CD4-positive, CD25-positive, alpha-beta regulatory T cell (primary cell): ENCODE measurements around the gene KCNN4. TPM values are rescaled to one million over a fixed set of nuclear protein-coding genes. Genes with fewer than 3 reads are reported as not detected.

ENCODE experiments used
- ATAC-seq, 2 donors: fragments of 150-1000 bp; cut with Tn5 transposase; one replicate each; pipeline ENCODE4 v1.10.0; 2021; ENCODE audit warnings: low read depth in 2 of 2, moderate number of reproducible peaks in 2 of 2, moderate library complexity in 1 of 2
- DNase-seq, 3 donors: peaks; one replicate each; pipeline versions ENCODE4 v3.0.0 to v3.0.0-alpha.2; 2012 to 2022; ENCODE audit warnings: mixed read lengths in 1 of 3
- H3K27ac ChIP-seq: one replicate; pipeline ENCODE4 v1.7.0; 2013; ENCODE audit warnings: mild to moderate bottlenecking, low read length; ENCODE audit not compliant: insufficient read depth, poor library complexity, severe bottlenecking
- H3K27me3 ChIP-seq: one replicate; pipeline ENCODE4 v1.7.0; 2013; ENCODE audit warnings: low read length; ENCODE audit not compliant: control insufficient read depth, insufficient read depth
- H3K36me3 ChIP-seq: one replicate; pipeline ENCODE4 v1.7.0; 2013; ENCODE audit warnings: mild to moderate bottlenecking, low read length, moderate library complexity; ENCODE audit not compliant: control insufficient read depth, insufficient read depth
- H3K4me1 ChIP-seq: 2 replicates; pipeline ENCODE4 v1.7.0; 2013; ENCODE audit warnings: mild to moderate bottlenecking, low read length; ENCODE audit not compliant: insufficient read depth, control insufficient read depth, poor library complexity, severe bottlenecking
- H3K4me3 ChIP-seq: one replicate; pipeline ENCODE4 v1.7.0; 2013; ENCODE audit warnings: low read depth, mild to moderate bottlenecking, low read length, moderate library complexity
- H3K9me3 ChIP-seq, 2 experiments: 1 replicate in 1 of 2; 2 replicates in 1 of 2; pipeline ENCODE4 v1.7.0; 2013; ENCODE audit warnings: low read length in 2 of 2, mild to moderate bottlenecking in 1 of 2, moderate library complexity in 1 of 2; ENCODE audit not compliant: control insufficient read depth in 2 of 2
- H3K27ac Mint-ChIP-seq, 3 donors: one replicate each; pipeline ENCODE4 v1.8.0; 2020 to 2022; ENCODE audit warnings: mild to moderate bottlenecking in 3 of 3, mixed read lengths in 3 of 3, moderate library complexity in 2 of 3
- H3K27me3 Mint-ChIP-seq: one replicate; pipeline ENCODE4 v1.8.0; 2022; ENCODE audit warnings: mild to moderate bottlenecking, mixed read lengths
- H3K36me3 Mint-ChIP-seq: one replicate; pipeline ENCODE4 v1.8.0; 2020; ENCODE audit warnings: mixed read lengths
- H3K4me1 Mint-ChIP-seq, 4 donors: one replicate each; pipeline ENCODE4 v1.8.0; 2020 to 2022; ENCODE audit warnings: mixed read lengths in 4 of 4, mild to moderate bottlenecking in 1 of 4
- H3K4me3 Mint-ChIP-seq, 4 donors: one replicate each; pipeline ENCODE4 v1.8.0; 2020 to 2022; ENCODE audit warnings: mild to moderate bottlenecking in 4 of 4, mixed read lengths in 4 of 4, moderate library complexity in 3 of 4
- H3K9me3 Mint-ChIP-seq, 7 donors: one replicate each; pipeline ENCODE4 v1.8.0; 2020 to 2022; ENCODE audit warnings: mixed read lengths in 7 of 7, mild to moderate bottlenecking in 3 of 7, moderate library complexity in 2 of 7
- polyA plus RNA-seq, 4 donors: library from polyadenylated mRNA; unstranded; fragments of 300-500 nt; fragmentation: Illumina TruSeq; gene quantifications; one replicate each; pipeline ENCODE4 v1.2.3, GENCODE V29; 2021
- total RNA-seq: library from RNA; stranded (reverse); gene quantifications from one replicate; pipeline ENCODE4 v1.2.3, GENCODE V29; 2022

Gene KCNN4
- total and polyA plus RNA-seq, 5 donors from 2014 or later, result 16.7 to 56.1 (median 30.4) TPM

- Histone ChIP-seq H3K27me3 (peaks cover 2% of the 10 kb centered on the region), H3K9me3 (no peaks in the 10 kb centered on the region), H3K27ac (no peak overlapping the region), H3K4me1 (peaks cover 9% of the 10 kb centered on the region), H3K4me3 (no peak overlapping the region), H3K36me3 (no peaks in the 10 kb centered on the region)
- Mint-ChIP-seq H3K4me1 (peaks cover 0 to 18% (median 0%) of the 10 kb centered on the region in 4 donors), H3K9me3 (peaks cover 0 to 3% (median 0%) of the 10 kb centered on the region in 7 donors), H3K36me3 (peaks cover 4% of the 10 kb centered on the region), H3K27ac (no peak overlapping the region), H3K4me3 (no peak overlapping the region), H3K27me3 (peaks cover 35% of the 10 kb centered on the region)
- DNase-seq (no peak), ATAC-seq (no peak)
Measured at GRCh38 chr19:43797556-43797955, 16.8 kb upstream of the KCNN4 start.

- DNase-seq, result no peak
- Histone ChIP-seq H3K27me3 (peaks cover 2% of the 10 kb centered on the region), H3K4me1 (peaks cover 9% of the 10 kb centered on the region), H3K4me3 (no peak overlapping the region), H3K27ac (no peak overlapping the region), H3K36me3 (no peaks in the 10 kb centered on the region), H3K9me3 (no peaks in the 10 kb centered on the region)
- H3K9me3 Mint-ChIP-seq, result peaks cover 0 to 3% (median 0%) of the 10 kb centered on the region in 7 donors
- H3K27ac Mint-ChIP-seq, result peak overlapping the region in 1 of 3 donors; percentile 87
- no peak for ATAC-seq
- H3K4me1 Mint-ChIP-seq, result peaks cover 0 to 18% (median 0%) of the 10 kb centered on the region in 4 donors
- peaks cover 4% of the 10 kb centered on the region for H3K36me3 Mint-ChIP-seq
- peak overlapping the region in 1 of 4 donors; percentile 36 for H3K4me3 Mint-ChIP-seq
- H3K27me3 Mint-ChIP-seq, result peaks cover 35% of the 10 kb centered on the region
Measured at GRCh38 chr19:43797118-43797517, 16.3 kb upstream of the KCNN4 start.

DNA sequence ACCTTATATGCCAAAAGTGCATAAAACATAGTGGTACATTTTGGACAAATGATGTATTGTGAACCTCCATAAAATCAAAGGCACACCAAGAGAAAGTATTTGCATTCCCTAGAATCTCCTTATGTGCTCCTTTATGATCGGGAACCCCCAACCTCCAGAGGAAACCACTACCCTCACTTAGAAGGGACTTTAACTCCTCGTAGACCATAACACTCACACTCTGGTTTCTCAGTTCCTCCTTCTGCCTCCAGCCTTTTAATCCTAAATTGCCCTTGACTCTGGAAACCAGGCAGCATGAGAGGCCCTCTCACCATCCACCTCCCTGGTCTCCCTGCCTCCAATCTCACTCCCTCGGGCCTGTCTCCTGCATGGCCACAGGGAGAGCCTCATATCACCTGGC is 9.8 kb upstream of the KCNN4 start:
- DNase-seq (no peak), ATAC-seq (no peak)
- no peaks in the 10 kb centered on the region for H3K9me3 ChIP-seq
- peaks cover 2% of the 10 kb centered on the region for H3K27me3 ChIP-seq
- no peak overlapping the region for H3K4me3 ChIP-seq
- Mint-ChIP-seq H3K4me3 (no peak overlapping the region), H3K27ac (no peak overlapping the region), H3K36me3 (no peaks in the 10 kb centered on the region), H3K4me1 (peaks cover 0 to under 1% (median 0%) of the 10 kb centered on the region in 4 donors), H3K9me3 (no peaks in the 10 kb centered on the region), H3K27me3 (peaks cover 24% of the 10 kb centered on the region)
- no peaks in the 10 kb centered on the region for H3K36me3 ChIP-seq
- no peak overlapping the region for H3K27ac ChIP-seq
- no peaks in the 10 kb centered on the region for H3K4me1 ChIP-seq

DNA sequence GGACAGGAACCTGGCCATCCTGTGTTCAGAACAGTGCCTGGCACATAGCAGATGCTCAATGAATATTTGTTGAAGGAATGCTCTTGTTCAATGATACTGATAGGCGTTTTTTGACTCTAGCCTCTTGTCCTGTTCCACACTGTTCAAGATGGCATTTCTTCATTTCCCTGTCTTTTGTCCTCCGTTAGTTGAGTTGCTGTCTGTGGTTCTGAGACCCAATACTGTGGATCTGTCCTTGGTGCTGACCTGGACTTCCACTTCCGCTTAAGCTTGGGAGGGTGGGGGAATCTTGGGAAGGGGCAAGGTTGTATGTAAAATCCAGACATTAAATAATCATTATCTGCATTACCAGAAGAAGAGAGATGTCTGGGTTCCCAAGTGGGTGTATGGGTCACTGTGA is 8.3 kb upstream of the KCNN4 start:
- no peak for ATAC-seq
- DNase-seq, result no peak

DNA sequence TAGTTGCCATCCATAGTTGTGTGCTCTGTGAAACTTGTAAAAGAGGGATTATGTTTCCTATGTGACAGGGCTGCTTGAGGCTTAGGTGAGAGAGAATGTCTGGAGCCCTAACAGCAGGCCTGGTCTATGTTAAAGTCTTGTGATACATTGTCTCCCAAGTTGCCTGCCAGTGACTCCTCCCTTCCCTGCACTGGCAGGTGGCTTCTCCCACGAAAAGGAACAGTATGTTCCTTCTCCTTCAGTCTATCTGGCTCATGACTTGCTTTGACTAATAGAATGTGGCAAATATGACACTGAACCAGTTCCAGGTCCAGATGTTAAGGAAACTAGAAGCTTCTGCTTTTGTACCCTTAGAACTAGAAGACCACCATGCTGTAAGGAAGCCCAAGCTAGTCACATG is 5.9 kb upstream of the KCNN4 start:
- Mint-ChIP-seq H3K4me3 (no peak overlapping the region), H3K9me3 (no peaks in the 10 kb centered on the region), H3K4me1 (peaks cover 10 to 39% (median 24%) of the 10 kb centered on the region in 4 donors), H3K27me3 (peaks cover 4% of the 10 kb centered on the region), H3K27ac (no peak overlapping the region), H3K36me3 (no peaks in the 10 kb centered on the region)
- no peak for DNase-seq
- Histone ChIP-seq H3K4me1 (peaks cover 31% of the 10 kb centered on the region), H3K27ac (no peak overlapping the region), H3K27me3 (no peaks in the 10 kb centered on the region), H3K4me3 (no peak overlapping the region), H3K9me3 (no peaks in the 10 kb centered on the region), H3K36me3 (no peaks in the 10 kb centered on the region)
- ATAC-seq, result no peak

More for the DNA sequence above, 8.3 kb upstream of the KCNN4 start:
- Mint-ChIP-seq H3K27me3 (peaks cover 13% of the 10 kb centered on the region), H3K4me3 (no peak overlapping the region), H3K4me1 (peaks cover 4 to 16% (median 8%) of the 10 kb centered on the region in 4 donors), H3K27ac (no peak overlapping the region), H3K36me3 (no peaks in the 10 kb centered on the region), H3K9me3 (no peaks in the 10 kb centered on the region)
- H3K27ac ChIP-seq, result no peak overlapping the region
- H3K36me3 ChIP-seq, result no peaks in the 10 kb centered on the region
- H3K9me3 ChIP-seq, result no peaks in the 10 kb centered on the region
- peaks cover 13% of the 10 kb centered on the region for H3K4me1 ChIP-seq
- H3K4me3 ChIP-seq, result no peak overlapping the region
- H3K27me3 ChIP-seq, result peaks cover 2% of the 10 kb centered on the region

DNA sequence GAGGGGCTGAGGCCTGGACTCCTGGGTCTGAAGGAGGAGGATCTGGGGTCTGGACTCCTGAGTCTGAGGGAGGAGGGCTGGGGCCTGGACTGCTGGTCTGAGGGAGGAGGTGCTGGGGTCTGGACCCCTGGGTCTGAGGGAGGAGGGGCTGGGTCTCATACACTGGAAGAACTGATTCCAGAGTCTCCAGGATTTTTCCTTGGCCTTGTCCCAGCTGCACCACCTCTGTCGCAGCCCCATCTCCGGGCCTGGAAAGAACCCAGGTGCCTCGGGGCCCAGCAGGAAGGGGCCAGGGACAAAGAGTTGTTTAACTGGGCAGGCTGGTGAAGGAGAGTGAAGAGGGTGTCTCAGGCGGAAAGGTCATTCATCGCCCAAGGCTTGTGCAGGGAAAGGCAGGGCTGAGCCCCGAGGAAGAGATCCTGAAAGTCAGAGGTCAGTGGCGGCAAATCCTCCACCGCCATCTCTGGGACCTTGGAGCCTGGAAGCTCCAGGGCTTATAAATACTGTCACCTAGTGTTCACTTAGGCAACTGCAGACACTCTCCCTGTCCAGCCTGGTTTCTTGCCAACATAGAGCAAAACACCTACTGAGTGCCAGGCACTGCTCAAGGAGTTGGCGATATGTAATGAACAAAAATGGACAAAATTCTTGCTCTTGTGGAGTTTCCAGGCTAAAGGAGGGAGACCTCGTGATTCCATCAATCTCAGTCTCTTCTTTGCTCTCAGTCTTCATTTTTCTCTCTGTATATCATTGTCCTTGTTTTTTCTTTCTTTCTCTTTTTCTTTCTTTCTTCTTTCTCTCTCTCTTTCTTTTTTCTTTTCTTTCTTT is 4.4 kb upstream of the KCNN4 start:
- Histone ChIP-seq H3K4me1 (peaks cover 45% of the 10 kb centered on the region), H3K9me3 (no peaks in the 10 kb centered on the region), H3K4me3 (peak overlapping the region; percentile 40), H3K27ac (peak overlapping the region; percentile 82), H3K36me3 (no peaks in the 10 kb centered on the region), H3K27me3 (no peaks in the 10 kb centered on the region)
- DNase-seq (peak; percentile 46 to 84 (median 66)), ATAC-seq (peak; percentile 22 to 32)
- peaks cover 4% of the 10 kb centered on the region for H3K27me3 Mint-ChIP-seq
- no peaks in the 10 kb centered on the region for H3K9me3 Mint-ChIP-seq
- no peaks in the 10 kb centered on the region for H3K36me3 Mint-ChIP-seq
- peak overlapping the region; percentile 74 to 92 (median 82) for H3K4me3 Mint-ChIP-seq
- peak overlapping the region; percentile 79 to 95 (median 94) for H3K27ac Mint-ChIP-seq
- peaks cover 10 to 51% (median 32%) of the 10 kb centered on the region in 4 donors for H3K4me1 Mint-ChIP-seq

DNA sequence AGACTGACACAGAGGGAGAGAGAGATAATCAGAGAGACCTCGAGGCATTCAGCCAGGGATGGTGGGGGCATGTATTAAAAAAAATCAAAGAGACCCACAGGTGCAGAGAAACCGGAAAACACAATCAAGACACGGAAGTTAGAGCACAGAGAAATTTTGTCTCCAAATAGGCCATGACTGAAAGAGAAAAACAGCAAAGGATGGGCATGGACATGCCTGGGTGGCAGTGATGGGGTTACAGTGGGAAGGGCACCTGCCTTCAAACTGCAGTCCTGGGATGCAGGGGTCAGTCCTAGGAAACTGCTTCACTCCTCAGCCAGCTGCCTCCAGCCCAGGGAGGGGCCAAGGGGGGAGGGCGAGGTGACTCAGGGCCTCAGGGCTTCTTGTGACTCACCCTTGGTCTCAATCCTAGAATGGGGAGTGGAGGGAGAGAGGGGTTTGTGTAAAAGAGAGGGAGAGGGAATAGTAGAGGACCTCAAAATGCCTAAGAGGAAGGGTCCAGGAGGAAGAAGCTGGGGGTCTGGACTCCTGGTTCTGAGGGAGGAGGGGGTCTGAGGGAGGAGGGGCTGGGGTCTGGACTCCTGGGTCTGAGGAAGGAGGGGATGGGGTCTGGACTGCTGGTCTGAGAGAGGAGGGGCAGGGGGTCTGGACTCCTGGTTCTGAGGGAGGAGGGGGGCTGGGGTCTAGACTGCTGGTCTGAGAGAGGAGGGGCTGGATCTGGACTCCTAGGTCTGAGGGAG is 3.6 kb upstream of the KCNN4 start:
- Mint-ChIP-seq H3K4me3 (peak overlapping the region; percentile 64 to 95 (median 84)), H3K27ac (peak overlapping the region; percentile 94 to 100 (median 97)), H3K4me1 (peaks cover 10 to 59% (median 37%) of the 10 kb centered on the region in 4 donors), H3K27me3 (peaks cover 4% of the 10 kb centered on the region), H3K36me3 (no peaks in the 10 kb centered on the region), H3K9me3 (no peaks in the 10 kb centered on the region)
- Histone ChIP-seq H3K4me3 (peak overlapping the region; percentile 57), H3K27ac (peak overlapping the region; percentile 82), H3K9me3 (no peaks in the 10 kb centered on the region), H3K4me1 (peaks cover 53% of the 10 kb centered on the region), H3K36me3 (no peaks in the 10 kb centered on the region), H3K27me3 (no peaks in the 10 kb centered on the region)
- DNase-seq (peak; percentile 52 to 74 (median 57)), ATAC-seq (peak; percentile 48 to 56)
